Ovary (tissue), 3 donors: ENCODE data around the gene ARL2BP.

Experiments
- CTCF ChIP-seq, 3 donors: fragments of 450-650 bp in 2 of 3; fragments of 200-600 bp in 1 of 3; IDR thresholded peaks; one replicate each; pipeline versions ENCODE4 v1.5.1 to v1.8.0; 2016 to 2022; ENCODE audit warnings: antibody characterized with exemption in 3 of 3, mild to moderate bottlenecking in 1 of 3
- EP300 ChIP-seq: sonication (generic); formaldehyde crosslinking; IDR thresholded peaks from one replicate; pipeline ENCODE4 v1.6.1; 2017; ENCODE audit warnings: antibody characterized with exemption
- POLR2A ChIP-seq: fragments of 450-650 bp; IDR thresholded peaks from one replicate; pipeline ENCODE4 v1.6.1; 2017; ENCODE audit warnings: antibody characterized with exemption, mild to moderate bottlenecking, moderate library complexity
- donor health status: DM: no; HTN: no; CAD: no.

- no peak for TF ChIP-seq POLR2A
- TF ChIP-seq CTCF (IDR thresholded peaks at IDR 0.05) = no peak
- no peak for TF ChIP-seq EP300
Observed at GRCh38 chr16:57258910-57259475, 13.9 kb downstream of the ARL2BP start.
